ENCODE data around the gene MSH4.
"Not testable (repeated sequence)": the region's sequence is repeated elsewhere in the genome, so short reads cannot be mapped to it uniquely, and the experiment has no call there.

DNA sequence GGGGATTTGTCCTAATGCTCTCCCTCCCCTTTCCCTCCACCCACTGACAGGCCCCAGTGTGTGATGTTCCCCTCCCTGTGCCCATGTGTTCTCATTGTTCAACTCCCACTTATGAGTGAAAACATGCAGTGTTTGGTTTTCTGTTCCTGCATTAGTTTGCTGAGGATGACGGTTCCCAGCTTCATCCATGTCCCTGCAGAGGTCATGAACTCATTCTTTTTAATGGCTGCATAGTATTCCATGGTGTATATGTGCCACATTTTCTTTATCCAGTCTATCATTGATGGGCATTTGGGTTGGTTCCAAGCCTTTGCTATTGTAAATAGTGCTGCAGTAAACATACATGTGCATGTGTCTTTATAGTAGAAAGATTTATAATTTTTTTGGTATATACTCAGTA is 26.9 kb downstream of the MSH4 start:
- TF ChIP-seq, protein P1, sequence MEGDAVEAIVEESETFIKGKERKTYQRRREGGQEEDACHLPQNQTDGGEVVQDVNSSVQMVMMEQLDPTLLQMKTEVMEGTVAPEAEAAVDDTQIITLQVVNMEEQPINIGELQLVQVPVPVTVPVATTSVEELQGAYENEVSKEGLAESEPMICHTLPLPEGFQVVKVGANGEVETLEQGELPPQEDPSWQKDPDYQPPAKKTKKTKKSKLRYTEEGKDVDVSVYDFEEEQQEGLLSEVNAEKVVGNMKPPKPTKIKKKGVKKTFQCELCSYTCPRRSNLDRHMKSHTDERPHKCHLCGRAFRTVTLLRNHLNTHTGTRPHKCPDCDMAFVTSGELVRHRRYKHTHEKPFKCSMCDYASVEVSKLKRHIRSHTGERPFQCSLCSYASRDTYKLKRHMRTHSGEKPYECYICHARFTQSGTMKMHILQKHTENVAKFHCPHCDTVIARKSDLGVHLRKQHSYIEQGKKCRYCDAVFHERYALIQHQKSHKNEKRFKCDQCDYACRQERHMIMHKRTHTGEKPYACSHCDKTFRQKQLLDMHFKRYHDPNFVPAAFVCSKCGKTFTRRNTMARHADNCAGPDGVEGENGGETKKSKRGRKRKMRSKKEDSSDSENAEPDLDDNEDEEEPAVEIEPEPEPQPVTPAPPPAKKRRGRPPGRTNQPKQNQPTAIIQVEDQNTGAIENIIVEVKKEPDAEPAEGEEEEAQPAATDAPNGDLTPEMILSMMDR (IDR thresholded peaks at IDR 0.05; ENCODE audit: low read length): not testable (repeated sequence)
- not testable (repeated sequence) for TF ChIP-seq EZH2 (IDR thresholded peaks at IDR 0.05; ENCODE audit: borderline replicate concordance, low read length)

All from OCI-LY1 (cell line).